ENCODE measurements around the gene PKN3. TPM values are rescaled to one million over a fixed set of nuclear protein-coding genes. Genes with fewer than 3 reads are reported as not detected.

The PKN3 gene
- total RNA-seq, 1 donor from 2014 or later, result 16.5 TPM

- no peak for TF ChIP-seq CTCF (conservative IDR thresholded peaks at IDR 0.05; ENCODE audit: low read depth, low read length)
- DNase-seq (ENCODE audit: low read depth), result no peak
Measured at GRCh38 chr9:128731093-128731492, 28.8 kb downstream of the PKN3 start.

GRCh38 chr9:128731691-128732090, 29.4 kb downstream of the PKN3 start:
- TF ChIP-seq CTCF (conservative IDR thresholded peaks at IDR 0.05; ENCODE audit: low read depth, low read length), result no peak
- no peak overlapping the region for H3K4me3 ChIP-seq (ENCODE audit: low read depth, low read length)
- DNase-seq (ENCODE audit: low read depth), result no peak

More at GRCh38 chr9:128731093-128731492, 28.8 kb downstream of the PKN3 start:
- no peak overlapping the region for H3K4me3 ChIP-seq (ENCODE audit: low read depth, low read length)

DNA sequence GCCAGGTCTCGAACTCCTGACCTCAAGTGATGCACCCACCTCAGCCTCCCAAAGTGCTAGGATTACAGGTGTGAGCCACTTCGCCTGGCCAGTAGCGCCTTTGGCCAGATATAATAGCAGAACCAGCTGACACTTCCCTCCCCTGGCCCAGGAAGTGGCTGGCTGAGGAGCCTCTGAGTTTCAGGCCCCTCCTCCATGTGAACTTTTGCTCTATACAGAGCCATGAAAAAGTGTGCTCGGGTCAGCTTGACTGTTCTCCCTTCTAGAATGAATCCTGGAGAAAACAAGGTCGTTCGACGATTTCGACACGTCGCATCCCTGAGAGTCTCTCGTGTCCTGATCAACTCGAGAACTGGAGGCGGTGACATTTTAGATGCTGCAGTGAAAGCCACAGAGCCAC, 30.3 kb downstream of the PKN3 start:
- no peak overlapping the region for H3K4me3 ChIP-seq (ENCODE audit: low read depth, low read length)
- no peak for DNase-seq (ENCODE audit: low read depth)
- TF ChIP-seq CTCF (conservative IDR thresholded peaks at IDR 0.05; ENCODE audit: low read depth, low read length), result no peak

- H3K4me3 ChIP-seq (ENCODE audit: low read depth, low read length), result peak overlapping the region; percentile 40
- peak; percentile 87 for TF ChIP-seq CTCF (conservative IDR thresholded peaks at IDR 0.05; ENCODE audit: low read depth, low read length)
- DNase-seq (ENCODE audit: low read depth), result peak; percentile 59
Measured at GRCh38 chr9:128733256-128733655, 31.0 kb downstream of the PKN3 start.

- no peak for TF ChIP-seq CTCF (conservative IDR thresholded peaks at IDR 0.05; ENCODE audit: low read depth, low read length)
- DNase-seq (ENCODE audit: low read depth), result no peak
- no peak overlapping the region for H3K4me3 ChIP-seq (ENCODE audit: low read depth, low read length)
Measured at GRCh38 chr9:128735373-128735772, 33.1 kb downstream of the PKN3 start.

GRCh38 chr9:128742401-128742800, 40.1 kb downstream of the PKN3 start:
- no peak for TF ChIP-seq CTCF (conservative IDR thresholded peaks at IDR 0.05; ENCODE audit: low read depth, low read length)
- no peak for DNase-seq (ENCODE audit: low read depth)
- no peak overlapping the region for H3K4me3 ChIP-seq (ENCODE audit: low read depth, low read length)

- DNase-seq (ENCODE audit: low read depth), result no peak
- no peak for TF ChIP-seq CTCF (conservative IDR thresholded peaks at IDR 0.05; ENCODE audit: low read depth, low read length)
- H3K4me3 ChIP-seq (ENCODE audit: low read depth, low read length), result no peak overlapping the region
Measured at GRCh38 chr9:128743421-128743820, 41.1 kb downstream of the PKN3 start.

Measured in epithelial cell of proximal tubule (primary cell).